Activated CD8-positive, alpha-beta memory T cell treated with anti-CD3 and anti-CD28 coated beads for 1 hour (primary cell): ENCODE measurements around the gene KLF2.
"Not testable (repeated sequence)": the region's sequence is repeated elsewhere in the genome, so short reads cannot be mapped to it uniquely, and the experiment has no call there.

ENCODE experiments used
- DNase-seq, 2 donors: peaks; one replicate each; pipeline ENCODE4 v3.0.0-alpha.2; 2020; ENCODE audit warnings: low read depth in 1 of 2; ENCODE audit errors: extremely low read depth in 1 of 2

KLF2 gene

DNA sequence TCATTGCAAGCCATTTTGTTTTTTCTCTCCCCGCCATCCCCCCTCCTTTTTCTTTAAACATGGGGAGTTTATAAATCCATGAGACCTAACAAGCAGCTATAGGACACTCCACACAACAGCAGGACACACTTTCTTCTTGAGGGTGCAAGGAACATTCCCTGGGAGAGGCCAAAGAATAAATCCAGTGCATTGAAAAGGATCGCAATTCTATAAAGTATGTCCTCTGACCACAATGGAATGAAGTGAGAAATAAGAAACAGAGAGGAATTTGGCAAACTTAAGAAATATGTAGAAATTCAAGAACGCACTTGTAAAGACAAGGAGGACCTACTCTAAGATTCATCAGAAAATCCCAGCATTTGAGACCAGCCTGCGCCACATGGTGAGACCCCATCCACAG is 11.9 kb downstream of the KLF2 start:
- DNase-seq = no peak

- DNase-seq = no peak
Measured at GRCh38 chr19:16337809-16338469, 13.3 kb downstream of the KLF2 start.

DNA sequence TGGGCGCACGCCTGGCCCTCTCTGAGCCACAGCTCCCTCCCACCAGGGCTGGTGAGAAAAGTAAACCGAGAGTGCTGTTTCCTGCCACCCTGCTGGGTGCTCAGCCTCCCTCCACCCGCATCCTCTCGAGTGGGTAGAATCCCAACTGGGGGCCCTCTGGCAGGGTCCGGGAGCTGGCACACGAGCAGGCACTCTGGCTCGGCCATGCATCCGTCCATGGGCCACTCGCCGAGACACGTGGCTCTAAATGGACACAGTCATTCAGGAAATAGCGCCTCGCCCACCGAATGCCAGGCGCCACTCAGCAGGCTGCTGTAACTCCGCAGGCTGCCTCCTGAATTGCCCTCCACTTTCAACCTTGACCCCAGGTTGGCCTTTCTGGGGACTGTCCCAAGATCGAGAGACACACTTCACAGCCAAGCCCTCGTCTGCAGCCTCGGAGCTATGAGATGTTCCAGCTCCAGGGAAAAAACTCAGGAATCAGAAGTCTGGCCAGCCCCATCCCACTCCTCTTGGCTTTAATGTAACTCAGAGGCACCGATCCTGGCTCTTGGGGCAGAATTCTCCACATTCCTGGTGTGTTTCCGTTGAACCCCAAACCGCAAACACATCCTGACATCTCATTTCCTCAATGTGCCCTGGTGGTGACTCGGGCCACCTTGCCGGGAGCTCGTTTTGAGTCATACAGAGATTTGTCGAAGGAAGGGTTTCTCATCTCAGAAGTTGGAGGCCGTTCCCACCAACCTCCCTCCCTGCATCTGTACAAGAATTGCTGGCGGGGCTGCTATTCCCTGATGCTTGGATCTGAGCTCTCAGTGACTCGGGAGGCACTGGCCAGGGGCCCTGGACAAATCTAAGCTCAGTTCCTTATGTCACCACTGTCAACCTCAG is 14.1 kb downstream of the KLF2 start:
- no peak for DNase-seq

- no peak for DNase-seq
Measured at GRCh38 chr19:16339361-16339725, 14.7 kb downstream of the KLF2 start.

- no peak for DNase-seq
Measured at GRCh38 chr19:16340092-16340491, 15.5 kb downstream of the KLF2 start.

GRCh38 chr19:16340654-16341053 is 16.0 kb downstream of the KLF2 start:
- no peak for DNase-seq

DNA sequence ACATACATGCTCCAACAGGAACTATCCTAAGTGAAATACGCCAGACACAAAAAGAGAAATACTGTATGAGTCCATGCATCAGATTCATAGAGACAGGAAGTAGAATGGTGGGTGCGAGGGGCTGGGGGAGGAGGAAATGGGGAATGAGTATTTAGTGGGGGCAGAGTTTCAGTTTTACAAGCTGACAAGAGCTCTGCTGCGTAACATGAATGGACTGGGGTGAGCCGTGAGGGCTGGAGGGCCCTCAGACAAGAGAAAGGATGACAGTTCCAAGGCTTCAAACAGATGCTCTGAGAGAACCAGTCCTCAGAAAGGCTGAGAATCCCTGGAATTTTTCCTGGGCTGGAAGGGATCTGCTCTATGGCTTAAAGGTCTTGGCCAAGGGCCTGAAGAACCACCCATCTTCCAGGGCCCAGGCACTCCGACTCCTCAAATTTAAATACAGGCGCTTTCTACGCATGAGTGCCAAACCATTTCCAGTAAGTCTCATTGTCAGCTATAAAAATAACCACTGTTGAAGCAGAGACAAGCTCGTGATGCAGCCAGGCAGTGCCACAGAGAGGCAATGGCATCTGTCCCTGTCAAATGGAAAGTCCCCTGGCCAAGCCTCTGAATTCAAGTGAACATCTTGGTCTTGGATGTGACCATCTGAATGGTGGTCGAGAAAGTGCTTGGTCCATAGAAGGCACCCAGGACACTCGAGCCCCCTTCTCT is 17.5 kb downstream of the KLF2 start:
- no peak for DNase-seq

- DNase-seq = no peak
Measured at GRCh38 chr19:16343156-16343555, 18.5 kb downstream of the KLF2 start.

DNA sequence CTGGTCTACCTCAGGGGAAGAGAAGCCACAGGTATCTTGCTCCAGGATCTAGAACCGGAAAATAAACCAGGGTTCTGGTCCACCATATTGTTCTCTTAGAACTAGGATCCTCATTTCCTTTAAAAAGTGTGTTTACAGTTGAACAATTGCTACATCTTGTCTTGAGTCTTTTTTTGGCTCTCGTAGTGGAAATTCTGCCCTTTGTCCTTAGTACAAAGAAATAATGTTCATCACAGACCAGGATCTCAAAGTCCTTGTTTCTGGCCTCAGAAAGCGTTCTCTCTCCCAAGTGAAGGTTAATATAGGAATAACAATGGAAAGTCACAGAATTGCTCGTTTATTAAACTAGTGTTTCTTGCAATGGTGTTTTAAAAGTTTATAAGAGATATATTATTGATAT is 20.8 kb downstream of the KLF2 start:
- no peak for DNase-seq

DNA sequence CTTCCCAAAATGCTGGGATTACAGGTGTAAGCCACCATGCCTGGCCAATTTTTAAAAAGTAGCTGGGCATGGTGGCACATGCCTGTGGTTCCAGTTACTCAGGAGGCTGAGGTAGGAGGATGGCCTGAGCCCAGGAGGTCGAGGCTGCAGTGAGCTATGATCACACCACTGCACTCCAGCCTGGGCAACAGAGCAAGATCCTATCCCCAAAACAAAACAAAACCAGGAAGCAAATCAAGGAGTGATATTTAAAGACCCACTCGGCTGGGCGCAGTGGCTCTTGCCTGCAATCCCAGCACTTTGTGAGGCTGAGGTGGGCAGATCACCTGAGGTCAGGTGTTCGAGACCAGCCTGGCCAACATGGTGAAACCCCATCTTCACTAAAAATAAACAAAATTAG is 22.5 kb downstream of the KLF2 start:
- DNase-seq = not testable (repeated sequence)

DNA sequence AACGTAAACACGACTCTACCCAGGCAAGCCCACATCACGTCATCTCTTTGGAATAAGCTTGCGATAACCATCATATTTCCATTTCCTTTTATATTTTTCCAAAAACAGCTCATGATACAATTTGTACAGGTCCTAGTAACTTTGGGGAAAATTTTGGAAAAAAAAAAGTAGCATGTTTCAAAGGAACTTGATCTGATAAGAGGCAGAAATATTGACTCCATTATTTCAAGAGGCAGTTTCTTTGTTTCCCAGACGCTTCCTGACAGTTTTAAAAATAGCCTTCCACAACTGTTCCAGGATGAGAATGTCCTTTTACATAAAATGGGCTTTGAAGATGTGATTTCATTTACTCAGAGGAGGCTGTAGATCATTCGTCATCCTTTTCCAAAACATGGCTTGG is 23.1 kb downstream of the KLF2 start:
- no peak for DNase-seq

GRCh38 chr19:16349551-16350152 is 25.0 kb downstream of the KLF2 start:
- DNase-seq = no peak

GRCh38 chr19:16351133-16351809 is 26.6 kb downstream of the KLF2 start:
- no peak for DNase-seq

DNA sequence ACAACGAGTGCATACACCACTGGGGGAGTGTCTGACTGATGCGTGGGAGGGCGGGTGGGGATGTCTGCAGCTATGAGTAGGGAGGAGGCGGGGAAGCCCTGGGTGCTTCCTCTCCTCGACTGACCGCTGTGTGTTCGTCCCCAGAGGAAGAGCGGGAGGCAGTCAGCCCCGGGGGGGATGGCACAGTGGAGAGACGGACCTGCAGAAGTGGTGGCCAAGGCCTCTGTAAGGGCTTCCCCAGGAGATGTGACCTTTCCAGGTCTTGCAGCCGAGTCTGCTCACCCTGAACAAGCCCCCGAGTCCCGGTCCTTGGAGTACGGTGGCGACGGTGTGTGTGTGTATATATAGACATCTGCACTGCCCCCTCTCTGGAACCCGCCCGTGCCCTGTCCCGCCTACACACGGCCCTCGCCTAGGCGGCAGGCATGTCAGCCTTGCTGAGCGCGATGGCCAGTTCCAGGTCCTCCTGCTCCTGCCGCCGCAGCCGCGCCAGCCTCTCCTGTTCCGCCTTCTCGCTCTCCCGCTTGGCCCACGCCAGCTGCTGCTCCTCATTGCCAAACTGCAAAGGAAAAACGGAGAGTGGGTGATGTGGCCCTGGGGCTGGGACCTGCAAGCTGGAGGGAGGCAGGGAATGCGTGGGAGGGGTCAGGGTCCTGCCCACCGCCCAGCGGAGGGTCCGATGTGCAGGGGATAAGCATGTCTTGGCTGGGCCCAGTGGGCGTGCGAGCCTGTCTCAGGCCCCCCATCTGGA is 30.8 kb downstream of the KLF2 start:
- no peak for DNase-seq

- no peak for DNase-seq
Measured at GRCh38 chr19:16358456-16358855, 33.8 kb downstream of the KLF2 start.

GRCh38 chr19:16359074-16359473 is 34.4 kb downstream of the KLF2 start:
- no peak for DNase-seq

DNA sequence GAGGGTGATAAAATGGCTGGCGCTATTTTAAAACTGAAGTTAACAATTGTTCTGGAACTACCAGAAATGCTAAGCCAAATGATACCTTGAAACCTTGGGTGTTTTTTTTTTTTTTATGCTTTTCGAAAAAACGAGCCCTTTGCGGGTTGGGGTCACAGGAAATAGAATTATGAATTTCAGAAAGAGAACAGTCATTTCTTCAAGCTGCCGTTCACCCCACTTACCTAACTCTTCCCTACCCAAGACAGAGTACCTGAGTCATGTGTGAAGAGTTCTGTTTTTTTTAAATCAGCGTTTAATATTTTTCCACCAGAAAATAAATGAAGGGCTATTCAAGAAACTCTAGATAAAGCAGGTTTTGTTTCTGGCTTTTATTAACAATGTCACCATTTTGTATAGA is 35.3 kb downstream of the KLF2 start:
- no peak for DNase-seq

GRCh38 chr19:16360738-16361137 is 36.1 kb downstream of the KLF2 start:
- DNase-seq = no peak

DNA sequence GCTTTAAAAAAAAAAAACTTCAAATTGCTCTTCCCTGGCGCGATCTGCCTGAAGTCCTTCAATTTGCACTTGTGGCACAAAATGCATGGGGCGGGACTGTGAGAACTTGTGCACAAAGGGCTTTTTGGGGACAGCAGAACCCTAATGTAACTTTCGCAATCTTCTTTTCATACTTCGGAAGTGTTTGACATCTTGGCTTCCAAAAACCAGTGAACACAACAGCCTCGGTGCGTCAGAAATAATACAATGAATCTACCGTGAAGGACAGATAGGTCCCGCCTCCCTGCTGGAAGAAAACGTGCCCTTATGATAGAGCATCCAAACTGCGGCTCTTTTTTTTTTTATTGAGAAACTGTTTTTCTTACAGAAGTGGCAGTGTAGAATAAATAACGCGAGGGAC is 36.6 kb downstream of the KLF2 start:
- DNase-seq = no peak

- DNase-seq = no peak
Measured at GRCh38 chr19:16361926-16362325, 37.3 kb downstream of the KLF2 start.
